ENCODE measurements around the gene FCGR2B.
"Not testable (repeated sequence)": the region's sequence is repeated elsewhere in the genome, so short reads cannot be mapped to it uniquely, and the experiment has no call there.

DNA sequence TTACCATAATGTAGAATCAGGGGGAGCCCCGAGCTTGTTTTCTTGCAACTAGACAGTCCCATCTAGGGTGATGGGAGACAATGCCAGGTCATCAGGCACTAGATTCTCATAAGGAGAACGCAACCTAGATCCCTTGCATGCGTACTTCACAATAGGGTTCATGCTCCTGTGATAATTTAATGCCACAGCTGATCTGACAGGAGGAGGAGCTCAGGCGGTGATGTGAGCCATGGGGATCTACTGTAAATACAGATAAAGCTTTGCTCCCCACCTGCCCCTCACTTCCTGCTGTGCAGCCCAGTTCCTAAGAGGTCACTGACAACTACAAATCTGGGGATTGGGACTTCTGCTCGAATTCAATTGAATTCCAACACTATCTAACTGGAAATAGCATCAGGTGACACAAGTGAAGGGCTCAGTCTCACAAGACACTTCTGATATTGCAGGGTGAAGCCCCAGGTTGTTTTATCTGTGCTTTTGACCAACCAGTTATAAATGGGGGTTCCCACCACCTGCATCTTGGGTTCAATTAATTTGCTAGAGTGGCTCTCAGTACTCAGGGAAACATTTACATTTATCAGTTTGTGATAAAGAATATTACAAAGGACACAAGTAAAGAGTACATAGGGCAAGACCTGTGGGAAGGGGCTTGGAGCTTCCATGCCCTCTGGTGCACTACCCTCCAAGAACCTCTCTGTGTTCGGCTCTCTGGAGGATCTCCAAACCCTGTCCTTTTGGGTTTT is 24.5 kb upstream of the FCGR2B start:
- TF ChIP-seq, protein P1, sequence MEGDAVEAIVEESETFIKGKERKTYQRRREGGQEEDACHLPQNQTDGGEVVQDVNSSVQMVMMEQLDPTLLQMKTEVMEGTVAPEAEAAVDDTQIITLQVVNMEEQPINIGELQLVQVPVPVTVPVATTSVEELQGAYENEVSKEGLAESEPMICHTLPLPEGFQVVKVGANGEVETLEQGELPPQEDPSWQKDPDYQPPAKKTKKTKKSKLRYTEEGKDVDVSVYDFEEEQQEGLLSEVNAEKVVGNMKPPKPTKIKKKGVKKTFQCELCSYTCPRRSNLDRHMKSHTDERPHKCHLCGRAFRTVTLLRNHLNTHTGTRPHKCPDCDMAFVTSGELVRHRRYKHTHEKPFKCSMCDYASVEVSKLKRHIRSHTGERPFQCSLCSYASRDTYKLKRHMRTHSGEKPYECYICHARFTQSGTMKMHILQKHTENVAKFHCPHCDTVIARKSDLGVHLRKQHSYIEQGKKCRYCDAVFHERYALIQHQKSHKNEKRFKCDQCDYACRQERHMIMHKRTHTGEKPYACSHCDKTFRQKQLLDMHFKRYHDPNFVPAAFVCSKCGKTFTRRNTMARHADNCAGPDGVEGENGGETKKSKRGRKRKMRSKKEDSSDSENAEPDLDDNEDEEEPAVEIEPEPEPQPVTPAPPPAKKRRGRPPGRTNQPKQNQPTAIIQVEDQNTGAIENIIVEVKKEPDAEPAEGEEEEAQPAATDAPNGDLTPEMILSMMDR (conservative IDR thresholded peaks at IDR 0.05 in 1 of 2, IDR thresholded peaks at IDR 0.05 in 1 of 2; ENCODE audit: low read depth in 1 of 2, low read length in 2 of 2) = not testable (repeated sequence)
- TF ChIP-seq EZH2 (IDR thresholded peaks at IDR 0.05; ENCODE audit: low read length, missing control alignments) = not testable (repeated sequence)
